Naive thymus-derived CD4-positive, alpha-beta T cell (primary cell): ENCODE measurements around the gene NDRG4. TPM values are rescaled to one million over a fixed set of nuclear protein-coding genes. Genes with fewer than 3 reads are reported as not detected.
A peak's percentile ranks its signal among the peaks of the same experiment; 100 is the strongest.

Experiments used
- ATAC-seq: fragments of 150-1000 bp; cut with Tn5 transposase; 2 replicates; pipeline ENCODE4 v1.10.0; 2021; ENCODE audit warnings: mild to moderate bottlenecking, moderate library complexity
- CTCF ChIA-PET: fragments of 350-600 bp; sonication (Branson Sonifier 250); formaldehyde crosslinking; loops from one replicate; lab custom pipeline; 2021; ENCODE audit warnings: antibody characterized with exemption; lab: Charles Lee
- POLR2A ChIA-PET: fragments of 350-600 bp; sonication (Branson Sonifier 250); formaldehyde crosslinking; loops from one replicate; lab custom pipeline; 2021; ENCODE audit warnings: antibody characterized with exemption, inconsistent platforms; lab: Charles Lee
- DNase-seq, 9 donors: peaks; one replicate each; pipeline versions ENCODE4 v3.0.0 to v3.0.0-alpha.2; 2020 to 2022; ENCODE audit warnings: mixed read lengths in 1 of 9
- H3K27ac ChIP-seq: one replicate; pipeline ENCODE4 v1.7.0; 2013; ENCODE audit warnings: mild to moderate bottlenecking, low read depth, low read length, moderate library complexity
- H3K27me3 ChIP-seq, 2 donors: one replicate each; pipeline ENCODE4 v1.7.0; 2013; ENCODE audit warnings: low read length in 2 of 2, mild to moderate bottlenecking in 2 of 2, moderate library complexity in 2 of 2; ENCODE audit not compliant: control insufficient read depth in 2 of 2, insufficient read depth in 2 of 2
- H3K36me3 ChIP-seq, 3 experiments: 1 replicate in 2 of 3; 2 replicates in 1 of 3; pipeline ENCODE4 v1.7.0; 2013; ENCODE audit warnings: low read length in 3 of 3, mild to moderate bottlenecking in 3 of 3, moderate library complexity in 1 of 3; ENCODE audit not compliant: insufficient read depth in 3 of 3, control insufficient read depth in 2 of 3
- H3K4me1 ChIP-seq, 2 donors: one replicate each; pipeline ENCODE4 v1.7.0; 2013; ENCODE audit warnings: low read length in 2 of 2, mild to moderate bottlenecking in 2 of 2, moderate library complexity in 1 of 2; ENCODE audit not compliant: control insufficient read depth in 2 of 2, insufficient read depth in 2 of 2
- H3K4me3 ChIP-seq: 2 replicates; pipeline ENCODE4 v1.7.0; 2013; ENCODE audit warnings: mild to moderate bottlenecking, low read length
- H3K9me3 ChIP-seq, 3 experiments: 1 replicate in 2 of 3; 2 replicates in 1 of 3; pipeline ENCODE4 v1.7.0; 2013; ENCODE audit warnings: low read length in 3 of 3; ENCODE audit not compliant: control insufficient read depth in 2 of 3
- H3K27ac Mint-ChIP-seq, 9 donors: one replicate each; pipeline ENCODE4 v1.8.0; 2020 to 2022; ENCODE audit warnings: mixed read lengths in 9 of 9, mild to moderate bottlenecking in 8 of 9, moderate library complexity in 5 of 9, inconsistent platforms in 2 of 9
- H3K27me3 Mint-ChIP-seq, 5 donors: one replicate each; pipeline ENCODE4 v1.8.0; 2021 to 2022; ENCODE audit warnings: mixed read lengths in 5 of 5, mild to moderate bottlenecking in 1 of 5
- H3K36me3 Mint-ChIP-seq, 5 donors: one replicate each; pipeline ENCODE4 v1.8.0; 2020 to 2022; ENCODE audit warnings: mixed read lengths in 5 of 5, mild to moderate bottlenecking in 3 of 5, inconsistent platforms in 1 of 5
- H3K4me1 Mint-ChIP-seq, 7 donors: one replicate each; pipeline ENCODE4 v1.8.0; 2020 to 2022; ENCODE audit warnings: mixed read lengths in 7 of 7, mild to moderate bottlenecking in 3 of 7, inconsistent platforms in 1 of 7
- H3K4me3 Mint-ChIP-seq, 10 donors: one replicate each; pipeline ENCODE4 v1.8.0; 2020 to 2022; ENCODE audit warnings: mild to moderate bottlenecking in 10 of 10, mixed read lengths in 10 of 10, moderate library complexity in 6 of 10, inconsistent platforms in 2 of 10
- H3K9me3 Mint-ChIP-seq, 11 donors: one replicate each; pipeline ENCODE4 v1.8.0; 2020 to 2022; ENCODE audit warnings: mixed read lengths in 11 of 11, mild to moderate bottlenecking in 4 of 11, inconsistent platforms in 1 of 11, moderate library complexity in 1 of 11
- intact Hi-C, 2 donors: fragments of 100-400 bp; cut with micrococcal nuclease; formaldehyde crosslinking; loops; one replicate each; pipeline ENCODE4 v1.15.1; 2023
- polyA plus RNA-seq, 2 donors: library from polyadenylated mRNA; unstranded; fragments of 300-500 nt; fragmentation: Illumina TruSeq; gene quantifications; one replicate each; pipeline ENCODE4 v1.2.3, GENCODE V29; 2021
- total RNA-seq, 6 experiments: library from RNA in 5 of 6; stranded (reverse) in 5 of 6; gene quantifications; 1 replicate in 5 of 6; 2 replicates in 1 of 6; pipeline ENCODE4 v1.2.3 and lab custom pipeline; 2021 to 2026

NDRG4 gene
- total and polyA plus RNA-seq, 7 experiments from 2014 or later, result 0.63 to 5.3 (median 2.4) TPM

DNA sequence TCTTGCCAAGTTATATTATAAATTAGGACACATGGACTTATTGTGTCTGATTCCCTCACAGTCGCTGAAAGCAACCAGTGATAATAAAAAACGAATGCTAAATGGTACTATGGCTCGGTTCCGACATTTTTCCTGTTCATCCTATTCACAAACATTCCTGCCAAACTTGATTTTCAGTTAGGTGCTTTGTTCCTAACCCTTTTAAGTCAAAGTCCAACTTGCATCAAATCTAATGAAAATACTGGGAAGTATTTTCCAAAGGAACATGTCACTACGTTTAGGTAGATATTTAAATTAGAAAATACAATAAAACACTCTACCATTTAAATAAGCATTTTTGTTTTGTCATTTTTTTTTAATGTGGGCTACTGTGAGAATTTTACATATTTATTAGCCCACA, 36.3 kb downstream of the NDRG4 start:
- H3K36me3 Mint-ChIP-seq, result peaks cover 11 to 73% (median 56%) of the 10 kb centered on the region in 5 donors
- POLR2A ChIA-PET, result no interaction called here

DNA sequence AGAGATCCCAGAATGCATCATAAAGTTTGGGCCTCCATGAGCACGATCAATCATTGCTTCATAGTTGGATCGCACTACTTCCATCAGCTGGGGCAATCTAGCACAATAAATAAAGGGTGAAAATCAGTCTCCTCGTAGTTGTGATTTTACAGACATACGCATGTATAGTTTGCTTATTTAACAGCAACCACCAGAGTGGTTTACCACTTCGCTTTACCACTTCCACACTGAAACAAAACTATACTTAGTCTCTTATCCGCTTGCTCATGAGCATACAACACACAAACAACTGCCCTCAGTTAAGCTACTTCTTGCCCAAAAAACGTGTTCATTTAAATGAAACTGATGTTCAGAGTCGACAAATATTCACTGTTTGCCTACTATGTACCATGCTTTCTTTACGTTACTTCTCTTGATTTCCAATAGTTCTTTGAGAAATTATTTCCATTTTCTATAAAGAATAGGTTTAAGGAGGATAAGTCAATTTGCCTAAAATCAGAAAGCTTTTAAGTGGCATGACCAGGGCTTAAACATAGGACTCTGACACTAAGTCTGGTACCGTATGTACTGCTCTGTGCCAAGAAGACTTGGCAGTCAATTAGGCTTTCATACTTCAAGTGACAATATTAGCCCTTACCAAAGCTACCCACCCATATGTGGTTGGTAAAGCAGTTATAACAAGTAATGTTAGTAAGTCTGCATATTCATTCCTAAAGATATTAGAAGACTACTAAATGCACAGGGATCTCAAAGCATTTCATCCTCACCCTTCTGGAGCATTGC, 37.4 kb downstream of the NDRG4 start:
- H3K36me3 Mint-ChIP-seq, result peaks cover 11 to 68% (median 48%) of the 10 kb centered on the region in 5 donors
- intact Hi-C loops, result loop anchor here in 1 of 2 donors (2.0 kb wide), 1 partner anchor 21 kb away; no protein-coding TSS in a partner anchor

More for the DNA sequence above, 36.3 kb downstream of the NDRG4 start:
- peaks cover 42 to 95% (median 43%) of the 10 kb centered on the region in 3 experiments for H3K36me3 ChIP-seq
- no peak for DNase-seq
- Mint-ChIP-seq H3K27me3 (no peaks in the 10 kb centered on the region), H3K4me3 (no peak overlapping the region), H3K27ac (no peak overlapping the region), H3K4me1 (peaks cover 0 to 11% (median 0%) of the 10 kb centered on the region in 7 donors), H3K9me3 (no peaks in the 10 kb centered on the region)
- H3K4me1 ChIP-seq, result no peaks in the 10 kb centered on the region
- ATAC-seq, result no peak
- intact Hi-C loops, result loop anchor here in 1 of 2 donors (2.0 kb wide), 1 partner anchor 23 kb away; no protein-coding TSS in a partner anchor
- no peak overlapping the region for H3K27ac ChIP-seq
- CTCF ChIA-PET, result no interaction called here
- H3K9me3 ChIP-seq, result no peaks in the 10 kb centered on the region
- H3K27me3 ChIP-seq, result no peaks in the 10 kb centered on the region
- H3K4me3 ChIP-seq, result no peak overlapping the region

DNA sequence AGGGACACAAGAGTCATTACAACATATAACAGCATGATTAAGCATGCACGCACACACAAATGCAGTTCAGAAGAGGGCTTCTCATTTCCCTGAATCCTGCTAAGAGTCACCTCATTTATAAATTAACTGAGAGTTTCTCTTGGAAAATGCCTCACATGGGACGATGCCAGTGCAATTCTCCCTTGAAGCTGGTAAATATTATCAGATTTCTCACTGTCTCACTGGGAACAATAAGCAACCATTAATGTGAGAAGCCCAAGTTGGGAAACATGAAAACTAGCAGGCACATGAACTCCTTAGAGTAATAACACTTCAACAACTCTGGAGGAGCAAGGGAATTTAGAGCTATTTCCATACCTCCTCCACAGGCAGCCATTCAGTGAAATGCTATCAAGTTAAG, 41.8 kb downstream of the NDRG4 start:
- Mint-ChIP-seq H3K4me3 (no peak overlapping the region), H3K27ac (no peak overlapping the region), H3K4me1 (peaks cover 0 to 13% (median 4%) of the 10 kb centered on the region in 7 donors), H3K36me3 (peaks cover 15 to 77% (median 49%) of the 10 kb centered on the region in 5 donors), H3K9me3 (no peaks in the 10 kb centered on the region), H3K27me3 (no peaks in the 10 kb centered on the region)
- ChIA-PET POLR2A (interaction anchor here (0.6 kb wide), 1 partner anchor 46 kb away, joined by 3 read pairs; no protein-coding TSS in a partner anchor), CTCF (no interaction called here)
- peaks cover 58 to 93% (median 67%) of the 10 kb centered on the region in 3 experiments for H3K36me3 ChIP-seq
- no peak overlapping the region for H3K4me3 ChIP-seq
- no peaks in the 10 kb centered on the region for H3K27me3 ChIP-seq
- no peaks in the 10 kb centered on the region for H3K9me3 ChIP-seq
- intact Hi-C loops, result loop anchor here in 1 of 2 donors (5.0 kb wide), 1 partner anchor 36 kb away; no protein-coding TSS in a partner anchor
- no peak for DNase-seq
- ATAC-seq, result no peak
- H3K27ac ChIP-seq, result no peak overlapping the region
- no peaks in the 10 kb centered on the region for H3K4me1 ChIP-seq

More for the DNA sequence above, 37.4 kb downstream of the NDRG4 start:
- Histone ChIP-seq H3K27ac (no peak overlapping the region), H3K27me3 (no peaks in the 10 kb centered on the region), H3K36me3 (peaks cover 35 to 95% (median 42%) of the 10 kb centered on the region in 3 experiments), H3K9me3 (no peaks in the 10 kb centered on the region), H3K4me1 (no peaks in the 10 kb centered on the region), H3K4me3 (no peak overlapping the region)
- ChIA-PET CTCF (no interaction called here), POLR2A (interaction anchor here (0.6 kb wide), 1 partner anchor 1105 kb away, joined by 4 read pairs; no protein-coding TSS in a partner anchor)
- Mint-ChIP-seq H3K4me1 (peaks cover 0 to 11% (median 0%) of the 10 kb centered on the region in 7 donors), H3K27me3 (no peaks in the 10 kb centered on the region), H3K27ac (no peak overlapping the region), H3K9me3 (no peaks in the 10 kb centered on the region), H3K4me3 (no peak overlapping the region)
- ATAC-seq (no peak), DNase-seq (no peak)

DNA sequence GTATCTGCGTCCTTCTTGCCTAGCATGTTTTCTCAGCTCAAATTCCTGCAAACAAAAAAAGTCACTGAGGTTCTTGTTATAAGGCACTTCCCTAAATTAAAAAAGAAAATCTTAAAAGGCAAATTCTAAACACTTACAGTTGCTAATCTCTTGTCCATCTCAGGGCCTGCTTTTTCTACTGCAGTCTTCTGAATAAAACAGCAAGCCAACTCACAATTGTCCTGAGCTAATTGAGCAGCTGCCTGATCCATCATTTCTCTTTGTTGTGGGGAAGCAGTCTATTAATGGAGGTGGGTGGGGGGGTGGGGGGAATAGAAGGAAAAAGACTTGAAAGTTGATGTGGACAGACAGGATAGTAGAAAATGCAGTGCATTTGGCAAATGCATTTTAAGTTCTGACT, 42.3 kb downstream of the NDRG4 start:
- H3K4me3 Mint-ChIP-seq, result no peak overlapping the region
- intact Hi-C loops, result loop anchor here in 1 of 2 donors (5.0 kb wide), 1 partner anchor 35 kb away; no protein-coding TSS in a partner anchor
- POLR2A ChIA-PET, result interaction anchor here (0.6 kb wide), 1 partner anchor 46 kb away, joined by 3 read pairs; no protein-coding TSS in a partner anchor
- H3K27ac Mint-ChIP-seq, result no peak overlapping the region
- peaks cover 18 to 76% (median 45%) of the 10 kb centered on the region in 5 donors for H3K36me3 Mint-ChIP-seq
- peaks cover 0 to 13% (median 4%) of the 10 kb centered on the region in 7 donors for H3K4me1 Mint-ChIP-seq
- Histone ChIP-seq H3K27ac (no peak overlapping the region), H3K36me3 (peaks cover 52 to 93% (median 69%) of the 10 kb centered on the region in 3 experiments), H3K27me3 (no peaks in the 10 kb centered on the region), H3K4me1 (no peaks in the 10 kb centered on the region), H3K4me3 (no peak overlapping the region), H3K9me3 (no peaks in the 10 kb centered on the region)
- CTCF ChIA-PET, result no interaction called here
- H3K9me3 Mint-ChIP-seq, result no peaks in the 10 kb centered on the region
- ATAC-seq (no peak), DNase-seq (no peak)
- no peaks in the 10 kb centered on the region for H3K27me3 Mint-ChIP-seq

DNA sequence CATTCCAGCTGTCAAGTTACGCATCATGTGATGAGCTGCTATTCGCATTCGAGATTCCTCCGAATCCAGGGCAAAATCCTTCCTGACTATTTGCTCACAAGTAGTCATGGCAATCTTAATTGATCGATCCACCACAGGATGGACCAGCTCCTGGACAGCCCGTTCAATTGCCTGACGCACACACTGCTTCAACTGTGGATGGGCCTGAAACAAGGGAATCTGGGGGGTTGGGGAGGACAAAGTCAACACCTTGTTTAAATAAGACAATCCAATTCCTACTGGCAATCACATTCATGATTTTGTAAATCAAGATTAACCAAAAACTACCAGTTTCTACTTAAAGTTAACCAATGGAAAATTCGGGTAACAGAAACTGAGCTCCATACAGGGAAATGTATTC, 43.7 kb downstream of the NDRG4 start:
- ChIA-PET CTCF (no interaction called here), POLR2A (no interaction called here)
- Histone ChIP-seq H3K9me3 (no peaks in the 10 kb centered on the region), H3K27ac (no peak overlapping the region), H3K36me3 (peaks cover 39 to 92% (median 65%) of the 10 kb centered on the region in 3 experiments), H3K4me3 (no peak overlapping the region), H3K27me3 (no peaks in the 10 kb centered on the region), H3K4me1 (no peaks in the 10 kb centered on the region)
- no peak for DNase-seq
- peaks cover 16 to 65% (median 36%) of the 10 kb centered on the region in 5 donors for H3K36me3 Mint-ChIP-seq
- no peak for ATAC-seq
- no peak overlapping the region for H3K4me3 Mint-ChIP-seq
- no peaks in the 10 kb centered on the region for H3K27me3 Mint-ChIP-seq
- intact Hi-C loops, result loop anchor here in 1 of 2 donors (5.0 kb wide), 1 partner anchor 34 kb away; no protein-coding TSS in a partner anchor
- no peaks in the 10 kb centered on the region for H3K9me3 Mint-ChIP-seq
- no peak overlapping the region for H3K27ac Mint-ChIP-seq
- H3K4me1 Mint-ChIP-seq, result peaks cover 0 to 13% (median 4%) of the 10 kb centered on the region in 7 donors

DNA sequence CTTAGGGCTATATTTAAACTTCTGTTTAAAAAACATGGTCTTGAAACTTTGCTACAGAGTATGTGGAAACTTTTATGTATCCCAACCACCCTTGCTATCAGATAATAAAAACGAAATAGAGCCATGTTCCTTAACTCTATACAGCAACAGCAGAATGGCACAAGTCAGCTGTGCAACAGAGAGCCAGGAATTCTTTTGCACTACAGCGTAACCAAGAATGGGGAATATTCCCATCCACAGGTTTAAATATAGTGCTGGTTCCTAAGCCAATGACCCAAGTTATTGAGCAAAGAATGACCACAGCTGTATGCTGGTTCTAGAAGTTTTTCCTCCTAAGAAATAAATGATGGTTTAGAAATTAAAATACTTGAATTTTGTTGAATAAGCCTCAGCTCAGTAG, 48.4 kb downstream of the NDRG4 start:
- H3K27me3 Mint-ChIP-seq, result no peaks in the 10 kb centered on the region
- Histone ChIP-seq H3K36me3 (peaks cover 42 to 93% (median 66%) of the 10 kb centered on the region in 3 experiments), H3K27ac (no peak overlapping the region), H3K9me3 (no peaks in the 10 kb centered on the region), H3K27me3 (no peaks in the 10 kb centered on the region), H3K4me1 (no peaks in the 10 kb centered on the region), H3K4me3 (no peak overlapping the region)
- no peak for ATAC-seq
- H3K36me3 Mint-ChIP-seq, result peaks cover 12 to 60% (median 33%) of the 10 kb centered on the region in 5 donors
- H3K9me3 Mint-ChIP-seq, result no peaks in the 10 kb centered on the region
- H3K4me3 Mint-ChIP-seq, result no peak overlapping the region
- ChIA-PET POLR2A (no interaction called here), CTCF (no interaction called here)
- DNase-seq, result no peak
- intact Hi-C loops, result no loop called here
- H3K27ac Mint-ChIP-seq, result peak overlapping the region in 5 of 9 donors; percentile 10 to 55 (median 36)
- peaks cover 0 to 17% (median 4%) of the 10 kb centered on the region in 7 donors for H3K4me1 Mint-ChIP-seq
